HepG2 (cell line): ENCODE results near the gene SPINDOC.

Experiments
- CTCF ChIP-seq: sonication (generic); formaldehyde crosslinking; IDR thresholded peaks from 2 replicates; pipeline ENCODE4 v1.5.0; 2020; ENCODE audit warnings: mild to moderate bottlenecking, missing genetic modification reagents, moderate library complexity
- HOMEZ ChIP-seq: IDR thresholded peaks from 2 replicates; pipeline ENCODE4 v1.6.1; 2016; ENCODE audit warnings: low read depth
- KDM1A ChIP-seq: IDR thresholded peaks from 2 replicates; pipeline ENCODE4 v1.6.1; 2016; ENCODE audit warnings: missing compliant biosample characterization
- NFYC ChIP-seq: IDR thresholded peaks from 2 replicates; pipeline ENCODE4 v1.6.1; 2016; ENCODE audit warnings: missing genetic modification reagents, missing compliant biosample characterization
- POLR2A ChIP-seq, 2 experiments: IDR thresholded peaks; 2 replicates each; pipeline ENCODE4 v1.6.1; 2011; ENCODE audit warnings: low read depth in 2 of 2, low read length in 2 of 2, mild to moderate bottlenecking in 1 of 2, moderate library complexity in 1 of 2; ENCODE audit not compliant: insufficient read depth in 1 of 2
- POLR2AphosphoS5 ChIP-seq: IDR thresholded peaks from 2 replicates; pipeline ENCODE4 v1.6.1; 2012; ENCODE audit warnings: low read depth, low read length
- PTBP1 ChIP-seq: fragments of 200-400 bp; formaldehyde crosslinking; IDR thresholded peaks from 2 replicates; pipeline ENCODE4 v1.6.1; 2018; ENCODE audit warnings: low read length, low read depth; ENCODE audit not compliant: poor library complexity, severe bottlenecking
- SIN3A ChIP-seq: IDR thresholded peaks from 2 replicates; pipeline ENCODE4 v1.6.1; 2011; ENCODE audit warnings: low read depth, mild to moderate bottlenecking, control low read depth, low read length, borderline replicate concordance

- no peak for TF ChIP-seq CTCF
- TF ChIP-seq HOMEZ (CRISPR knock-in tag) = no peak
- TF ChIP-seq PTBP1 = no peak
- TF ChIP-seq NFYC (CRISPR knock-in tag) = no peak
- TF ChIP-seq POLR2AphosphoS5 = no peak
- no peak for TF ChIP-seq SIN3A
- no peak for TF ChIP-seq POLR2A (IDR thresholded peaks at IDR 0.05; ENCODE audit: insufficient read depth in 1 of 2, low read depth in 2 of 2, low read length in 2 of 2)
- no peak for TF ChIP-seq KDM1A (CRISPR knock-in tag)
Observed at GRCh38 chr11:63837739-63838138, 24.5 kb downstream of the SPINDOC start.
